Testis (tissue), 5 donors: ENCODE results near the gene OR52M1. TPM values are rescaled to one million over a fixed set of nuclear protein-coding genes. Genes with fewer than 3 reads are reported as not detected.

Source experiments
- DNase-seq: peaks from one replicate; pipeline ENCODE4 v3.0.0-alpha.2; 2019
- H3K27ac ChIP-seq, 2 donors: fragments of 200-600 bp; sonication (generic); one replicate each; pipeline ENCODE4 v1.5.1; 2019
- H3K27me3 ChIP-seq: fragments of 200-600 bp; sonication (generic); one replicate; pipeline ENCODE4 v1.5.1; 2019
- H3K36me3 ChIP-seq: fragments of 200-600 bp; sonication (generic); one replicate; pipeline ENCODE4 v1.5.1; 2017; ENCODE audit warnings: low read depth; ENCODE audit errors: missing control alignments
- H3K4me1 ChIP-seq: fragments of 200-600 bp; sonication (generic); one replicate; pipeline ENCODE4 v1.5.1; 2019
- H3K4me3 ChIP-seq, 2 donors: fragments of 200-600 bp; sonication (generic); one replicate each; pipeline ENCODE4 v1.5.1; 2017 to 2019
- H3K9me3 ChIP-seq: fragments of 200-600 bp; sonication (generic); one replicate; pipeline ENCODE4 v1.5.1; 2017
- POLR2A ChIP-seq: fragments of 450-650 bp; IDR thresholded peaks from one replicate; pipeline ENCODE4 v1.6.1; 2017; ENCODE audit warnings: antibody characterized with exemption, mild to moderate bottlenecking, moderate library complexity
- WGBS, 2 donors: methylation state at CpG; one replicate each; pipeline ENCODE4 v1.1.5; 2018; 5-methylcytosine and 5-hydroxymethylcytosine counted together
- intact Hi-C: fragments of 100-400 bp; cut with DNase I; formaldehyde crosslinking; loops from one replicate; pipeline ENCODE4 v1.15.1; 2023; ENCODE audit warnings: low total_unique reads
- long read RNA-seq, 2 donors: transcript quantifications; one replicate each; lab custom pipeline, GENCODE V29; 2026
- polyA plus RNA-seq: library from polyadenylated mRNA; stranded (reverse); fragments of 350-450 nt; fragmentation: Illumina TruSeq; extraction: RNeasy Lipid Tissue Mini Kit (QIAGEN cat#74804); gene quantifications from one replicate; pipeline ENCODE4 v1.2.3, GENCODE V29; 2014; ENCODE audit warnings: low read depth, low replicate concordance; ENCODE audit not compliant: insufficient read depth
- total RNA-seq, 2 donors: library from RNA; depleted of rRNA; stranded (reverse); fragments of >200 nt; gene quantifications; one replicate each; pipeline ENCODE4 v1.2.3, GENCODE V29; 2016
- TF ChIP-seq, protein P1 (sequence below), 3 experiments: fragments of 450-650 bp in 2 of 3; fragments of 200-600 bp in 1 of 3; sonication (generic) in 1 of 3; IDR thresholded peaks; one replicate each; pipeline ENCODE4 v1.5.1; 2016 to 2019; ENCODE audit warnings: antibody characterized with exemption in 3 of 3, mild to moderate bottlenecking in 2 of 3, moderate library complexity in 1 of 3

The OR52M1 gene, protein sequence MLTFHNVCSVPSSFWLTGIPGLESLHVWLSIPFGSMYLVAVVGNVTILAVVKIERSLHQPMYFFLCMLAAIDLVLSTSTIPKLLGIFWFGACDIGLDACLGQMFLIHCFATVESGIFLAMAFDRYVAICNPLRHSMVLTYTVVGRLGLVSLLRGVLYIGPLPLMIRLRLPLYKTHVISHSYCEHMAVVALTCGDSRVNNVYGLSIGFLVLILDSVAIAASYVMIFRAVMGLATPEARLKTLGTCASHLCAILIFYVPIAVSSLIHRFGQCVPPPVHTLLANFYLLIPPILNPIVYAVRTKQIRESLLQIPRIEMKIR
- total RNA-seq (not detected), polyA plus RNA-seq (not detected)
- long read RNA-seq, donor 1: 0 reads
- long read RNA-seq, donor 2: 0 reads

DNA sequence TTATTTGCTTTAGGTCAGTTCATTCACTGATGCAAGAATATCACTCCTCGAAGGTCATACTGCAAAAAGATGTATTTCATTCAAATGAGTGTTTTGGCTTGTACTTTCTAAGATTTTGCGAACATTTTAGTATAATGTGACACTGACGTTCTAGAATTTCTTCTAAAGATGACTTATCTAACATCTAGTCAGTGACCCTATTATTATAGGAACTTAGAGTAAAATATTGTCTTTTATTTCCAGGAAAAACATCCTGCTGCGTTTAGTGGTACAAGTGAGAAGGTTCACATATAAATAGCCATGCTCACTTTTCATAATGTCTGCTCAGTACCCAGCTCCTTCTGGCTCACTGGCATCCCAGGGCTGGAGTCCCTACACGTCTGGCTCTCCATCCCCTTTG, at the start of gene OR52M1:
TSS of gene OR52M1 (plus strand) at position 301 of the 400 bp plus-strand sequence. CDS start at position 301, 0 bp downstream.
- intact Hi-C loops: no loop called here
- 83 to 84% methylated on average over 5 of the region's 5 CpGs for WGBS, 2 donors
- Histone ChIP-seq H3K4me3 (no peak within 1 kb of the TSS), H3K27ac (no peak within 1 kb of the TSS), H3K9me3 (no peaks in the 10 kb centered on the region), H3K36me3 (no peaks in the 10 kb centered on the region), H3K27me3 (no peaks in the 10 kb centered on the region), H3K4me1 (no peaks in the 10 kb centered on the region)
- DNase-seq: no peak
- TF ChIP-seq, protein P1, sequence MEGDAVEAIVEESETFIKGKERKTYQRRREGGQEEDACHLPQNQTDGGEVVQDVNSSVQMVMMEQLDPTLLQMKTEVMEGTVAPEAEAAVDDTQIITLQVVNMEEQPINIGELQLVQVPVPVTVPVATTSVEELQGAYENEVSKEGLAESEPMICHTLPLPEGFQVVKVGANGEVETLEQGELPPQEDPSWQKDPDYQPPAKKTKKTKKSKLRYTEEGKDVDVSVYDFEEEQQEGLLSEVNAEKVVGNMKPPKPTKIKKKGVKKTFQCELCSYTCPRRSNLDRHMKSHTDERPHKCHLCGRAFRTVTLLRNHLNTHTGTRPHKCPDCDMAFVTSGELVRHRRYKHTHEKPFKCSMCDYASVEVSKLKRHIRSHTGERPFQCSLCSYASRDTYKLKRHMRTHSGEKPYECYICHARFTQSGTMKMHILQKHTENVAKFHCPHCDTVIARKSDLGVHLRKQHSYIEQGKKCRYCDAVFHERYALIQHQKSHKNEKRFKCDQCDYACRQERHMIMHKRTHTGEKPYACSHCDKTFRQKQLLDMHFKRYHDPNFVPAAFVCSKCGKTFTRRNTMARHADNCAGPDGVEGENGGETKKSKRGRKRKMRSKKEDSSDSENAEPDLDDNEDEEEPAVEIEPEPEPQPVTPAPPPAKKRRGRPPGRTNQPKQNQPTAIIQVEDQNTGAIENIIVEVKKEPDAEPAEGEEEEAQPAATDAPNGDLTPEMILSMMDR (IDR thresholded peaks at IDR 0.05): no peak
- TF ChIP-seq POLR2A: no peak

DNA sequence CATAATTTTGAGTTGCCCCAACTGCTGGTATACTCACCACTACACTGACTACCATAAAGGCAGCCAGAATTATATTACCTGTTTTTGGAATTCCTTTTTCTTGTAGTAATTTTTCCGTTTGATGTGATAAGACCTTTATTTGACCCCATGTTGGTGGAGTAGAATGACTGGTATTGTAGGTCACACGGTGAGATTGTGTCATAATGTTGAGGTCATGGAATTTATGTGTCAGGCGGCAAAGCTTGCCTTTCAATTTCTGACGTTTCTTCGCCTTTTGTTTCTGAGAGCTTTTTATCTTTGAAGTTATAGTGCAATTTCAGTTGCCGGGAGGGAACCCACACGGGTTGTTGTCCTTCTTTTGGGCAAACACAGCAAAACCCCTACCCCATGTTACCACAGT, 49.5 kb upstream of the OR52M1 start:
- DNase-seq: no peak
- Histone ChIP-seq H3K4me1 (peaks cover 10% of the 10 kb centered on the region), H3K36me3 (no peaks in the 10 kb centered on the region), H3K9me3 (no peaks in the 10 kb centered on the region), H3K4me3 (no peak overlapping the region), H3K27ac (no peak overlapping the region), H3K27me3 (no peaks in the 10 kb centered on the region)
- WGBS, 2 donors: 70 to 77% methylated on average over 7 of the region's 7 CpGs
- TF ChIP-seq POLR2A: no peak
- TF ChIP-seq, protein P1 (IDR thresholded peaks at IDR 0.05): no peak
- intact Hi-C loops: no loop called here

DNA sequence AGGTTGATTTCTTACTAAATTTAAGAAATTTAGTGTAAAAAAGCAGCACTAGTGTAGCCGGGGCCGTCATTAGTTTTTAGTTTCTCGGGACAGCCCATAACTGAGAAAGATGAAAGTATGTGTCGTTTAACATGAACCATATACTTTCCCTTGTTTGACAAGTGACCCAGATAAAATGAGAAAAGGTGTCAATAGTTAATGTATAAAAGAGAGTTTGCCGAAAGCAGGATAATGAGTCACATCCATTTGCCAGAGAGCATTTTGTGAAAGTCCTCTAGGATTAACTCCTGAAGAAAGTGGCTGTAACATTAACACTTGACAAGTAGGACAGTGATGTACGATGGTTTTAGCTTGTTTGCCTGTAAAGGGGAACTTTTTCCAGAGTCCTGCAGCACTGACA, 49.0 kb upstream of the OR52M1 start:
- intact Hi-C loops: no loop called here
- H3K4me3 ChIP-seq: no peak overlapping the region

DNA sequence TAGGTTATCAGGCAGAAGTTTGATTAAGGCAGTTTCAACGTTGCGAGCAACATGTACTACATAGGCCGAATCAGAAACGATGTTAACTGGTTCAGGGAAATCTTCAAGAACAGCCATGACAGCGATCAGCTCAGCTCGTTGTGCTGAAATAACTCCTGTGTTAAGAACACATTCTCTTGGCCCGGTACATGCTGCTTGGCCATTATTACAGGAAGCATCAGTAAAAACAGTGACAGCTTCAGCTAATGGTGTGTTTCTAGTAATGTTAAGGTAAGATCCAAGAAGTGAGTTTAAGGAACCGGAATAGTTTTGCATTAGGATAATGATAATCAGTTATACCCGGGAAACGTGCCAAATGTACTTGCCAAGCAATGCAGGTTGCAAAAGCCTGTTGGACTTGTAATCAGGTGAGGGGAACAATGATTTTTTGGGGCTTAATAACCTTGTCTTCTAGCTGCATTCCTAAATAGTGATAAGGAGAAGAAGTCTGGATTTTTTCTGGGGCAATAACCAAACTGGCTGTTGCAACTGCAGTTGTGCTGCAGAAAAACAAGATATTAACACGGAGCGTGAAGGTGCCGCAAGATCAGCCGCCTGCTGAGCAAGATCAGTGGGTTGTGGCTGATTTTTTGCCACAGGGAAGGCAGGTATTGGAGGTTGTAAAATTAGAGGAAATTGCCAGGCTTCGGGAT, 48.3 kb upstream of the OR52M1 start:
- Histone ChIP-seq H3K36me3 (no peaks in the 10 kb centered on the region), H3K27ac (no peak overlapping the region), H3K4me1 (peaks cover 10% of the 10 kb centered on the region), H3K4me3 (no peak overlapping the region), H3K9me3 (no peaks in the 10 kb centered on the region), H3K27me3 (no peaks in the 10 kb centered on the region)
- no peak for TF ChIP-seq POLR2A
- TF ChIP-seq, protein P1 (IDR thresholded peaks at IDR 0.05): no peak
- 14 to 27% methylated on average over 15 of the region's 15 CpGs for WGBS, 2 donors
- DNase-seq: no peak
- intact Hi-C loops: no loop called here

More for the DNA sequence above, 49.0 kb upstream of the OR52M1 start:
- peaks cover 10% of the 10 kb centered on the region for H3K4me1 ChIP-seq
- TF ChIP-seq POLR2A: no peak
- TF ChIP-seq, protein P1 (IDR thresholded peaks at IDR 0.05): no peak
- no peaks in the 10 kb centered on the region for H3K27me3 ChIP-seq
- no peak overlapping the region for H3K27ac ChIP-seq
- 55 to 66% methylated on average over 6 of the region's 6 CpGs for WGBS, 2 donors
- no peak for DNase-seq
- no peaks in the 10 kb centered on the region for H3K9me3 ChIP-seq
- no peaks in the 10 kb centered on the region for H3K36me3 ChIP-seq
